ENCODE results near the gene SNW1. TPM values are rescaled to one million over a fixed set of nuclear protein-coding genes. Genes with fewer than 3 reads are reported as not detected.

The SNW1 gene
- total RNA-seq, 1 donor from 2014 or later: 71.8 TPM

DNA sequence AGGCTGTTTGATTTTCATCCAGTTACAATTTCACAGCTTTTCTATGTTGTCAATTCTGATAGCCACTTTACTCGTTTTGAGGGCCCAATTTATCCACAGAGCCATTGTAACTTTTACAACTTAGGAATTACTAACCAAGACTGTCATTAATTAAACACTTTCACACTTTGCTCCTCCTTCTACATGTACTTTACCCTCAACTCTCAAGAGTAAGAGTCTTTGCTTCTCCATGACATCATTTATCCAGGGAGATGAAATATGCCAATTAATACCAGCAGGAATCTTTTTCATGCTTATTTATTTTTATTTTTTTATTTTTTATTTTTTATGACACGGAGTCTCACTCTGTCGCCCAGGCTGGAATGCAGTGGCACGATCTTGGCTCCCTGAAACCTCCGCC is 39.5 kb downstream of the SNW1 start:
- TF ChIP-seq, protein P1, sequence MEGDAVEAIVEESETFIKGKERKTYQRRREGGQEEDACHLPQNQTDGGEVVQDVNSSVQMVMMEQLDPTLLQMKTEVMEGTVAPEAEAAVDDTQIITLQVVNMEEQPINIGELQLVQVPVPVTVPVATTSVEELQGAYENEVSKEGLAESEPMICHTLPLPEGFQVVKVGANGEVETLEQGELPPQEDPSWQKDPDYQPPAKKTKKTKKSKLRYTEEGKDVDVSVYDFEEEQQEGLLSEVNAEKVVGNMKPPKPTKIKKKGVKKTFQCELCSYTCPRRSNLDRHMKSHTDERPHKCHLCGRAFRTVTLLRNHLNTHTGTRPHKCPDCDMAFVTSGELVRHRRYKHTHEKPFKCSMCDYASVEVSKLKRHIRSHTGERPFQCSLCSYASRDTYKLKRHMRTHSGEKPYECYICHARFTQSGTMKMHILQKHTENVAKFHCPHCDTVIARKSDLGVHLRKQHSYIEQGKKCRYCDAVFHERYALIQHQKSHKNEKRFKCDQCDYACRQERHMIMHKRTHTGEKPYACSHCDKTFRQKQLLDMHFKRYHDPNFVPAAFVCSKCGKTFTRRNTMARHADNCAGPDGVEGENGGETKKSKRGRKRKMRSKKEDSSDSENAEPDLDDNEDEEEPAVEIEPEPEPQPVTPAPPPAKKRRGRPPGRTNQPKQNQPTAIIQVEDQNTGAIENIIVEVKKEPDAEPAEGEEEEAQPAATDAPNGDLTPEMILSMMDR (IDR thresholded peaks at IDR 0.05; ENCODE audit: partially characterized antibody, unreplicated experiment): no peak
- Mint-ChIP-seq H3K9me3 (ENCODE audit: unreplicated experiment) (no peaks in the 10 kb centered on the region), H3K27ac (ENCODE audit: unreplicated experiment) (no peak overlapping the region), H3K4me3 (ENCODE audit: unreplicated experiment) (no peak overlapping the region), H3K4me1 (ENCODE audit: low read depth, unreplicated experiment) (no peaks in the 10 kb centered on the region), H3K36me3 (ENCODE audit: unreplicated experiment) (peaks cover 4% of the 10 kb centered on the region), H3K27me3 (ENCODE audit: unreplicated experiment) (no peaks in the 10 kb centered on the region)
- no peak for DNase-seq

DNA sequence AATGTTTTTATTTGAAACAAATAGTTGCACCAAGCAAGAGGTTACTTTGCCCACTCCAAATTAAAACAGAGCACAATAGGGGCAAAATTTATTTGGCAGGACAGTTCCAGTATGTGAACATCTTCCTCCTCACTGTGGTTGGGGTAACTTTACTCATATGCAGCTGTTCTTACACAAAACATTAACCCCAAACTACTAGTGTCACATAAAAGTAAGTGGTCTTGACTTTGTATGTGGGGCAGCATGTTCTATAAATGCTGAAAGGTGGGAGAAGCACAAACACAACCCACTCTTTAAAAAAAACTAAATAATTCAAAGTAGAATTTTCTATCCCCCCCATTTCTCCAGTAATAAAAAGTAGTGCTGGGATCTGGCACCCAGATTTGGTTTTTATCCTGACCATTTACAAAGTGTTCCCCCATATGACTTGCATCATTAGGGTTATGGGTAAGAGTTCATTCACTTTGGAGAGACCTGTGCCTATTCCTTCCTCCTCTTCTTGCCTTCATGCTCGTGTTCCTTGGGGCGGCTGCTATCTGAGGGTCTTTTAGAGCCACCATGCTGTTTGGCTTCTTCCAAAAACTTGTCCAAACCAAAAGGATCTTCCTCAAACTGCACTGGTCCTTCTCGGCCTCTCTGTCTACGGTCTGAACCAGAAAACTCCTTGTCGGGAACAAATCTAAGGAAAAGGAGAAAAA is 43.2 kb downstream of the SNW1 start:
- H3K36me3 Mint-ChIP-seq (ENCODE audit: unreplicated experiment): peaks cover 5% of the 10 kb centered on the region

DNA sequence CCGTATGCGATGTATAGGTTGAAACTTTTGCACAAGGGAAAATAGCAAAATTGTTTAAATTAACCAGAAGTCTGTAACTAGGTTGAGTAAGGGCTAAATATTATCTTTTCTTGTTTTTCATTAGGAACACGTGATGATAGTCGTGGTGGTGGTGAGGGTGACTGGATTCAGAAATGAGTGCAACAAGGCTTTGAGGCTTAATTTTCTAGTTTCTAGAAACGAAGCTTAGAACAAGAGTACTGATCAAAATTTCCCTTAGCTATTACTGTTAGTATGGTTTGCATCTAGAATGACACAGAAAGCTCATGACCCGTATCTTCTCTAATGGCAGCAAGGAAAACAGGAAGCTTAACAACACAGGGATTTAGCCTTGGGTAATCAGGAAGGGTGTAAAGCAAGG is 46.0 kb downstream of the SNW1 start:
- Mint-ChIP-seq H3K27me3 (ENCODE audit: unreplicated experiment) (no peaks in the 10 kb centered on the region), H3K4me3 (ENCODE audit: unreplicated experiment) (no peak overlapping the region), H3K4me1 (ENCODE audit: low read depth, unreplicated experiment) (peaks cover 9% of the 10 kb centered on the region), H3K36me3 (ENCODE audit: unreplicated experiment) (peaks cover 5% of the 10 kb centered on the region), H3K9me3 (ENCODE audit: unreplicated experiment) (no peaks in the 10 kb centered on the region), H3K27ac (ENCODE audit: unreplicated experiment) (no peak overlapping the region)
- TF ChIP-seq, protein P1 (IDR thresholded peaks at IDR 0.05; ENCODE audit: partially characterized antibody, unreplicated experiment): no peak
- DNase-seq: no peak

More for the DNA sequence above, 43.2 kb downstream of the SNW1 start:
- TF ChIP-seq, protein P1 (IDR thresholded peaks at IDR 0.05; ENCODE audit: partially characterized antibody, unreplicated experiment): no peak
- Mint-ChIP-seq H3K9me3 (ENCODE audit: unreplicated experiment) (no peaks in the 10 kb centered on the region), H3K4me1 (ENCODE audit: low read depth, unreplicated experiment) (no peaks in the 10 kb centered on the region), H3K27me3 (ENCODE audit: unreplicated experiment) (no peaks in the 10 kb centered on the region), H3K4me3 (ENCODE audit: unreplicated experiment) (no peak overlapping the region), H3K27ac (ENCODE audit: unreplicated experiment) (no peak overlapping the region)
- no peak for DNase-seq

DNA sequence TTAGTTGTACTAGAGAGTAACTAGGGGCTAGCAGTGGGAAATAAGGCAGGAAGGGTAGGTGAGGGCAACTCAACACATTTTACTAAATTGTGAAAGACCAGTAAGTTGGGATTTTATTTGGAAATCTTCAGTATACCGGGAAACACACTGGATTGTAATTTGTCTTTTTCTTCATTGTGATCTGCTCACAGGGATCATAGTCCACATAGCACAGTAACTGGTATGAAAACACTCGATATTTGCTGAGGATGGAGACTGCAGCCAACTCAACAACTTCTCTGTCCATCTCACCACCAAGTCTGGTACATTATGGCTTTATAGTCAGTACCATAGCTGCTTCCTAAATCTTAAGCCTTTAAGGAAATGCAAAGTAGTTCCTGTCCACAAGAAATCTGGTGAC is 50.6 kb downstream of the SNW1 start:
- H3K4me1 Mint-ChIP-seq (ENCODE audit: low read depth, unreplicated experiment): peaks cover 20% of the 10 kb centered on the region
- DNase-seq: no peak
- H3K4me3 Mint-ChIP-seq (ENCODE audit: unreplicated experiment): peak overlapping the region; percentile 97
- H3K27me3 Mint-ChIP-seq (ENCODE audit: unreplicated experiment): no peaks in the 10 kb centered on the region
- TF ChIP-seq, protein P1 (IDR thresholded peaks at IDR 0.05; ENCODE audit: partially characterized antibody, unreplicated experiment): no peak
- H3K36me3 Mint-ChIP-seq (ENCODE audit: unreplicated experiment): peaks cover 5% of the 10 kb centered on the region
- H3K27ac Mint-ChIP-seq (ENCODE audit: unreplicated experiment): peak overlapping the region; percentile 39
- H3K9me3 Mint-ChIP-seq (ENCODE audit: unreplicated experiment): peaks cover 4% of the 10 kb centered on the region

DNA sequence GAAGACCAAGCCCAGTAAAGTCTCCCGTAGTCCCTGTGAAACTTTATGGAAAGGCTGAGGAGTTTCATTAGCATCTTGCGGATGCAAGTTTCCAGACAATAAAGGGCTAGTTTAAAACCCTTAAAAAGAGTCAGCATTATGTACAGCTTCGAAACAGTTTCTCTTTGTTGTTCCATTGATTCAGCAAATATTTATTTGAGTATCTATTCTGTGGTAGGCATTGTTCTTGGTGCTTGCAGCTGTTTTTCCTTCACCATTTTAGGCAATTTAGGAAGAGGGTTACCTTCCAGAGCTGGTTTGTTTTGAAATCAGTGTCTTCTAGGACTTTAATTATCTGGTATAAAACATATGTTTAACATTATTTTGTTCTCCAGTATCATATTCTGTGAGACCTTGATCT is 51.5 kb downstream of the SNW1 start:
- H3K9me3 Mint-ChIP-seq (ENCODE audit: unreplicated experiment): peaks cover 4% of the 10 kb centered on the region
- peaks cover under 1% of the 10 kb centered on the region for H3K36me3 Mint-ChIP-seq (ENCODE audit: unreplicated experiment)
- no peak overlapping the region for H3K27ac Mint-ChIP-seq (ENCODE audit: unreplicated experiment)
- no peaks in the 10 kb centered on the region for H3K27me3 Mint-ChIP-seq (ENCODE audit: unreplicated experiment)
- DNase-seq: no peak
- H3K4me3 Mint-ChIP-seq (ENCODE audit: unreplicated experiment): peak overlapping the region; percentile 97
- TF ChIP-seq, protein P1 (IDR thresholded peaks at IDR 0.05; ENCODE audit: partially characterized antibody, unreplicated experiment): no peak
- H3K4me1 Mint-ChIP-seq (ENCODE audit: low read depth, unreplicated experiment): peaks cover 20% of the 10 kb centered on the region
